K562 (cell line): Measurements from ENCODE around the gene LOXL4. TPM values are rescaled to one million over a fixed set of nuclear protein-coding genes. Genes with fewer than 3 reads are reported as not detected.

Experiments
- ATAC-seq: fragments of 200-7000 bp; cut with Tn5 transposase; 3 replicates; pipeline ENCODE4 v1.9.1; 2020; ENCODE audit warnings: moderate library complexity
- BruUV-seq: library from RNA; stranded (reverse); fragments of 400-500 nt; replicated peaks from 2 replicates; lab custom pipeline; 2021; lab: Mats Ljungman, UMichigan
- CTCF ChIA-PET: fragments of 300-600 bp; formaldehyde crosslinking; extraction: SDS; loops from one replicate; lab custom pipeline; 2021; ENCODE audit warnings: low intra/inter-chr PET ratio; lab: Yijun Ruan, JAX
- POLR2A ChIA-PET: fragments of 300-600, 350-650 bp; sonication (Branson Sonifier 250); formaldehyde crosslinking; extraction: SDS; loops from one replicate; lab custom pipeline; 2021; ENCODE audit warnings: antibody characterized with exemption, inconsistent platforms; lab: Yijun Ruan, JAX
- DNase-seq, 4 experiments: peaks; one replicate each; pipeline versions ENCODE4 v3.0.0 to v3.0.0-alpha.2; 2011 to 2018; ENCODE audit warnings: low spot score in 3 of 4, mixed read lengths in 3 of 4; ENCODE audit errors: extremely low read depth in 1 of 4
- FAIRE-seq: peaks from 2 replicates; lab custom pipeline; 2011; peaks lifted over from hg19 to GRCh38; lab: Jason Lieb, UNC
- H2AFZ ChIP-seq: 2 replicates; pipeline ENCODE4 v1.6.0; 2011; ENCODE audit warnings: low read depth, low read length, control low read depth, inconsistent platforms
- H3K27ac ChIP-seq: fragments of 200-600 bp; 3 replicates; pipeline ENCODE4 v1.8.0; 2011; ENCODE audit warnings: low read depth, mild to moderate bottlenecking, control low read depth, inconsistent platforms, low read length, moderate library complexity, mixed read lengths; ENCODE audit errors: extremely low read depth
- H3K27me3 ChIP-seq, 2 experiments: fragments of 300-600 bp in 1 of 2; 2 replicates in 1 of 2; 3 replicates in 1 of 2; pipeline versions ENCODE4 v1.6.0 to v1.8.0; 2011; ENCODE audit warnings: inconsistent platforms in 2 of 2, low read length in 2 of 2, mild to moderate bottlenecking in 1 of 2, mixed read lengths in 1 of 2, moderate library complexity in 1 of 2; ENCODE audit not compliant: control insufficient read depth in 2 of 2, insufficient read depth in 2 of 2
- H3K36me3 ChIP-seq: fragments of 300-600 bp; 3 replicates; pipeline ENCODE4 v1.8.0; 2011; ENCODE audit warnings: mild to moderate bottlenecking, low read length, inconsistent platforms; ENCODE audit not compliant: control insufficient read depth, insufficient read depth
- H3K4me1 ChIP-seq, 2 experiments: fragments of 200-600 bp in 1 of 2; replicated peaks in 1 of 2; 2 replicates in 1 of 2; 3 replicates in 1 of 2; pipeline versions ENCODE4 v1.5.1 to v1.8.0; 2011; ENCODE audit warnings: inconsistent platforms in 2 of 2, low read length in 2 of 2, mild to moderate bottlenecking in 1 of 2, mixed read lengths in 1 of 2, moderate library complexity in 1 of 2; ENCODE audit not compliant: control insufficient read depth in 2 of 2, insufficient read depth in 2 of 2
- H3K4me2 ChIP-seq: 2 replicates; pipeline ENCODE4 v1.6.1; 2011; ENCODE audit warnings: low read length, control low read depth, inconsistent platforms, mixed read lengths; ENCODE audit not compliant: insufficient read depth
- H3K4me3 ChIP-seq: fragments of 200-600 bp; sonication (generic), shearing (Covaris generic); 2 replicates; pipeline ENCODE4 v1.5.1; 2016; ENCODE audit warnings: control low read depth, inconsistent platforms
- H3K79me2 ChIP-seq: fragments of 200-600 bp; 3 replicates; pipeline ENCODE4 v1.8.0; 2011; ENCODE audit warnings: low read length, inconsistent platforms; ENCODE audit not compliant: control insufficient read depth, insufficient read depth
- H3K9ac ChIP-seq, 2 experiments: 2 replicates each; pipeline versions ENCODE4 v1.6.0 to v1.6.1; 2011; ENCODE audit warnings: low read depth in 2 of 2, low read length in 2 of 2, control low read depth in 1 of 2, inconsistent platforms in 1 of 2, mild to moderate bottlenecking in 1 of 2, mixed read lengths in 1 of 2; ENCODE audit not compliant: insufficient read depth in 1 of 2
- H3K9me1 ChIP-seq: one replicate; pipeline ENCODE4 v1.6.0; 2011; ENCODE audit warnings: inconsistent platforms, mild to moderate bottlenecking, low read length, moderate library complexity; ENCODE audit not compliant: control insufficient read depth, insufficient read depth
- H3K9me3 ChIP-seq: replicated peaks from 2 replicates; pipeline ENCODE4 v1.5.1; 2011; ENCODE audit warnings: low read depth, low read length, inconsistent platforms; ENCODE audit not compliant: control insufficient read depth, insufficient read depth
- H4K20me1 ChIP-seq: replicated peaks from 2 replicates; pipeline ENCODE4 v1.6.1; 2011; ENCODE audit warnings: low read length, inconsistent platforms, mixed read lengths; ENCODE audit not compliant: control insufficient read depth, insufficient read depth
- C11orf30 ChIP-seq: fragments of 450-650 bp; IDR thresholded peaks from 2 replicates; pipeline ENCODE4 v1.6.1; 2016; ENCODE audit warnings: low read depth, mild to moderate bottlenecking
- ETS2 ChIP-seq: IDR thresholded peaks from 2 replicates; pipeline ENCODE4 v1.6.1; 2016; ENCODE audit warnings: borderline replicate concordance, missing genetic modification characterization, mild to moderate bottlenecking, moderate library complexity, missing compliant biosample characterization; ENCODE audit not compliant: poor library complexity, severe bottlenecking
- ETV6 ChIP-seq, 3 experiments: fragments of 150-350 bp in 1 of 3; sonication (generic) in 1 of 3; formaldehyde crosslinking in 1 of 3; IDR thresholded peaks; 2 replicates each; pipeline versions ENCODE4 v1.6.1 to v1.8.0; 2014 to 2022; ENCODE audit warnings: borderline replicate concordance in 2 of 3, low read depth in 2 of 3, antibody characterized with exemption in 1 of 3, low read length in 1 of 3, mild to moderate bottlenecking in 1 of 3, missing genetic modification reagents in 1 of 3
- GABPB1 ChIP-seq: sonication (generic); formaldehyde crosslinking; IDR thresholded peaks from 2 replicates; pipeline ENCODE4 v1.8.0; 2022; ENCODE audit warnings: mild to moderate bottlenecking, missing genetic modification reagents
- IRF1 ChIP-seq: sonication (generic); formaldehyde crosslinking; IDR thresholded peaks from 2 replicates; pipeline ENCODE4 v1.8.0; 2022; ENCODE audit warnings: missing genetic modification reagents, mild to moderate bottlenecking, borderline replicate concordance
- MAZ ChIP-seq, 2 experiments: fragments of 450-650 bp in 1 of 2; sonication (generic) in 1 of 2; formaldehyde crosslinking; IDR thresholded peaks in 1 of 2; conservative IDR thresholded peaks in 1 of 2; 2 replicates each; pipeline versions ENCODE4 v1.4.0 to v1.5.0; 2020; ENCODE audit warnings: mild to moderate bottlenecking in 1 of 2, missing genetic modification reagents in 1 of 2
- POLR2AphosphoS5 ChIP-seq: IDR thresholded peaks from 2 replicates; pipeline ENCODE4 v1.6.1; 2011; ENCODE audit warnings: mild to moderate bottlenecking, low read depth, low read length, moderate library complexity; ENCODE audit not compliant: control insufficient read depth, insufficient read depth
- RBM22 ChIP-seq: fragments of 200-400 bp; formaldehyde crosslinking; IDR thresholded peaks from 2 replicates; pipeline ENCODE4 v1.6.1; 2018; ENCODE audit warnings: low read length, low read depth; ENCODE audit not compliant: poor library complexity, severe bottlenecking
- SMARCA4 ChIP-seq: fragments of 450-650 bp; IDR thresholded peaks from 2 replicates; pipeline ENCODE4 v1.6.1; 2016
- TBP ChIP-seq: optimal IDR thresholded peaks from 2 replicates; pipeline ENCODE3; 2011; ENCODE audit warnings: low read depth, low read length, improper control_type of control experiment
- ZNF644 ChIP-seq: fragments of 200-800 bp; sonication (Bioruptor generic); IDR thresholded peaks from 2 replicates; pipeline ENCODE4 v1.6.1; 2016; ENCODE audit warnings: low read depth, missing genetic modification characterization, missing compliant biosample characterization
- ZNF780A ChIP-seq: fragments of 250-450 bp; sonication (Bioruptor Pico); IDR thresholded peaks from 2 replicates; pipeline ENCODE4 v1.5.0; 2021; ENCODE audit warnings: mild to moderate bottlenecking
- ZNF79 ChIP-seq: fragments of 250-450 bp; sonication (Bioruptor Pico); IDR thresholded peaks from 2 replicates; pipeline ENCODE4 v1.4.0; 2020; ENCODE audit warnings: low read depth, mild to moderate bottlenecking, moderate library complexity
- ZSCAN32 ChIP-seq: fragments of 450-650 bp; formaldehyde crosslinking; IDR thresholded peaks from 2 replicates; pipeline ENCODE4 v1.4.0; 2020; ENCODE audit warnings: mild to moderate bottlenecking, moderate library complexity
- WGBS: fragments of 100-300 bp; shearing (Covaris generic); methylation state at CpG from one replicate; pipeline ENCODE4 v1.1.6; 2016; ENCODE audit warnings: low coverage, mixed read lengths; ENCODE audit not compliant: insufficient coverage; ENCODE audit errors: missing lambda C conversion rate; 5-methylcytosine and 5-hydroxymethylcytosine counted together
- in situ Hi-C: fragments of 300-500 bp; cut with MboI; formaldehyde crosslinking; loops from 4 replicates; pipeline ENCODE4 v1.15.0; 2018; ENCODE audit warnings: inconsistent platforms, mixed read lengths
- intact Hi-C: fragments of 100-400 bp; cut with micrococcal nuclease; formaldehyde crosslinking; loops from 2 replicates; pipeline ENCODE4 v1.14.2; 2022
- polyA plus RNA-seq, 8 experiments: library from polyadenylated mRNA; depleted of rRNA in 4 of 8; stranded (reverse) in 5 of 8; unstranded in 3 of 8; fragments of >200 nt; fragmentation: Nextera tagmentation in 2 of 8; fragmentation: Illumina TruSeq in 1 of 8; extraction: Ambion mirVana in 2 of 8; extraction: Trizol in 1 of 8; gene quantifications; 2 replicates each; pipeline versions ENCODE4 v1.2.1 to v1.2.3, GENCODE V29; 2011 to 2014; ENCODE audit warnings: inconsistent platforms in 1 of 8, missing spikeins in 1 of 8
- total RNA-seq, 7 experiments: library from RNA; depleted of rRNA in 6 of 7; stranded (reverse); fragments of >200 nt in 6 of 7; fragmentation: Illumina TruSeq in 2 of 7; extraction: Trizol in 2 of 7; gene quantifications; 2 replicates each; pipeline versions ENCODE4 v1.2.1 to v1.2.3, GENCODE V29; 2011 to 2021; ENCODE audit warnings: low replicate concordance in 1 of 7
- TF ChIP-seq, protein P1 (sequence below), 3 experiments: IDR thresholded peaks in 2 of 3; conservative IDR thresholded peaks in 1 of 3; 2 replicates each; pipeline ENCODE4 v1.5.1; 2011 to 2012; ENCODE audit warnings: low read length in 3 of 3, mild to moderate bottlenecking in 3 of 3, control low read depth in 2 of 3, improper control_type of control experiment in 1 of 3, inconsistent platforms in 1 of 3, low read depth in 1 of 3, mixed read lengths in 1 of 3, moderate library complexity in 1 of 3; ENCODE audit not compliant: insufficient read depth in 2 of 3

LOXL4 gene
- total and polyA plus RNA-seq, 9 of the 15 experiments (the other 6 are each of a cell fraction or from before 2014, with no cell fraction given): 0.03 to 0.35 (median 0.05) TPM; not detected in 3

GRCh38 chr10:98274562-98274961, 6.6 kb upstream of the LOXL4 start:
- no peak for FAIRE-seq
- WGBS: 0% methylated on average over 3 of the region's 3 CpGs

More at GRCh38 chr10:98274562-98274961, 6.6 kb upstream of the LOXL4 start:
- H3K4me1 ChIP-seq: peaks cover 1 to 2% of the 10 kb centered on the region in 2 experiments; a peak in 2 of 5 replicates
- intact Hi-C loops (no loop called here), in situ Hi-C loops (no loop called here)
- H3K9me1 ChIP-seq: no peaks in the 10 kb centered on the region
- ATAC-seq: no peak
- no peak overlapping the region for H3K4me2 ChIP-seq
- H3K4me3 ChIP-seq: no peak overlapping the region
- H3K79me2 ChIP-seq: no peaks in the 10 kb centered on the region
- H3K9me3 ChIP-seq: no peaks in the 10 kb centered on the region
- no peak overlapping the region for H3K27ac ChIP-seq
- H2AFZ ChIP-seq: no peak overlapping the region
- no TSS peak for BruUV-seq
- peaks cover 2 to 38% of the 10 kb centered on the region in 2 experiments; a peak in 4 of 5 replicates for H3K27me3 ChIP-seq
- ChIA-PET CTCF (no interaction called here), POLR2A (no interaction called here)
- no peaks in the 10 kb centered on the region for H3K36me3 ChIP-seq
- H3K9ac ChIP-seq: no peak overlapping the region
- H4K20me1 ChIP-seq: no peaks in the 10 kb centered on the region
- no peak for TF ChIP-seq SMARCA4
- no peak for TF ChIP-seq ETV6 (IDR thresholded peaks at IDR 0.05; ENCODE audit: borderline replicate concordance in 1 of 2, low read depth in 2 of 2, low read length in 1 of 2)
- no peak for TF ChIP-seq ETV6 (CRISPR knock-in tag; IDR thresholded peaks at IDR 0.05; ENCODE audit: borderline replicate concordance)
- TF ChIP-seq, protein P1, sequence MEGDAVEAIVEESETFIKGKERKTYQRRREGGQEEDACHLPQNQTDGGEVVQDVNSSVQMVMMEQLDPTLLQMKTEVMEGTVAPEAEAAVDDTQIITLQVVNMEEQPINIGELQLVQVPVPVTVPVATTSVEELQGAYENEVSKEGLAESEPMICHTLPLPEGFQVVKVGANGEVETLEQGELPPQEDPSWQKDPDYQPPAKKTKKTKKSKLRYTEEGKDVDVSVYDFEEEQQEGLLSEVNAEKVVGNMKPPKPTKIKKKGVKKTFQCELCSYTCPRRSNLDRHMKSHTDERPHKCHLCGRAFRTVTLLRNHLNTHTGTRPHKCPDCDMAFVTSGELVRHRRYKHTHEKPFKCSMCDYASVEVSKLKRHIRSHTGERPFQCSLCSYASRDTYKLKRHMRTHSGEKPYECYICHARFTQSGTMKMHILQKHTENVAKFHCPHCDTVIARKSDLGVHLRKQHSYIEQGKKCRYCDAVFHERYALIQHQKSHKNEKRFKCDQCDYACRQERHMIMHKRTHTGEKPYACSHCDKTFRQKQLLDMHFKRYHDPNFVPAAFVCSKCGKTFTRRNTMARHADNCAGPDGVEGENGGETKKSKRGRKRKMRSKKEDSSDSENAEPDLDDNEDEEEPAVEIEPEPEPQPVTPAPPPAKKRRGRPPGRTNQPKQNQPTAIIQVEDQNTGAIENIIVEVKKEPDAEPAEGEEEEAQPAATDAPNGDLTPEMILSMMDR (IDR thresholded peaks at IDR 0.05 in 2 of 3, conservative IDR thresholded peaks at IDR 0.05 in 1 of 3; ENCODE audit: insufficient read depth in 2 of 3, low read depth in 1 of 3, low read length in 3 of 3): no peak
- no peak for TF ChIP-seq GABPB1
- TF ChIP-seq RBM22: no peak
- TF ChIP-seq ZNF79: no peak
- TF ChIP-seq ZNF780A (CRISPR knock-in tag): no peak
- no peak for TF ChIP-seq ETS2 (tag)
- no peak for TF ChIP-seq POLR2AphosphoS5
- no peak for TF ChIP-seq ZNF644 (tag)
- TF ChIP-seq TBP: no peak
- TF ChIP-seq MAZ (CRISPR knock-in tag; conservative IDR thresholded peaks at IDR 0.05 in 1 of 2, IDR thresholded peaks at IDR 0.05 in 1 of 2): no peak
- no peak for TF ChIP-seq C11orf30
- TF ChIP-seq ZSCAN32 (CRISPR knock-in tag): no peak
- no peak for TF ChIP-seq IRF1 (CRISPR knock-in tag)
- DNase-seq: no peak
